Stimulated activated CD8-positive, alpha-beta memory T cell treated with anti-CD3 and anti-CD28 coated beads, Interleukin-4, amount 100 ng/mL, for 24 hours (primary cell): ENCODE measurements around the gene RHEBL1.

ENCODE experiments used
- DNase-seq: peaks from one replicate; pipeline ENCODE4 v3.0.0-alpha.2; 2020; ENCODE audit warnings: low read depth

The RHEBL1 gene

DNA sequence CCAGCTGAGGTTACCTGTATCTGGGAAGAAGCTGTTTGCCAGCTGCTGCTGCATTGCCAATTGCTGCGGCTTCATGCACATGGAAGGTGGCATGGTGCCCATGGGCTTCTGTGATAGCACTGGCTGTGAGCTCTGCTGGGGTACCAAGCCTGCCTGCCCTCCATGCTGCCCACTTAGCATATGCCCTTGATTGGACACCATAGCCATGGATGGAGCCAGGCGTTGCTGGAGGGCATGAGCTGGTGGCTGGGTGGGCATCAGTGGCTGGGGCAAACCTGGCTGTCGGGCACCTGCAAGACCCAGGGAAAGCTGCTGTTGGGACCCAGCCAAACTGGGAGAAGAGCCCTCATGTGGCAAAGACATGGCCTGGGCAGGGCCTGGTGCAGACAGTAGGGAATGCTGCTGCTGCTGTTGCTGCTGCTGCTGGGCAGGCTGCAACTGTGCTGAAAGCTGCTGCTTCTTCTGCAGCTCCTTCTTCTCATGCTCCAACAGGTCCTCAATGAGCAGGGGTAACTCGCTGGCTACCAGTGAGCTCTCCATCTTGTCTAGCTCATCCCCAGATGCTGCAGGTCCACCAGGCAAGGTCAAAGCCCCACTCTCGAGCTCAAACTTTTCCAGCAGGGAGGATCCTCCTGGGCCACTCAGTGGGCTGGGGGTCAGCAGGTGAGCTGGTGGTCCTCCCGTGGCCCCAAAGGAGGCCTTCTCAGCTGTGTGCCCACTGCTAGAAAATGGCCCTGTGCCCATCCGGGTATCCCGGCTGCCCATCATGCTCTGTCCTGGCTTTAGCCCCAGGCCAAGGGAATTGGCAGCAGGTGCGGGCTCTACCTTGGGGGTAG is 32.5 kb downstream of the RHEBL1 start:
- DNase-seq: no peak

DNA sequence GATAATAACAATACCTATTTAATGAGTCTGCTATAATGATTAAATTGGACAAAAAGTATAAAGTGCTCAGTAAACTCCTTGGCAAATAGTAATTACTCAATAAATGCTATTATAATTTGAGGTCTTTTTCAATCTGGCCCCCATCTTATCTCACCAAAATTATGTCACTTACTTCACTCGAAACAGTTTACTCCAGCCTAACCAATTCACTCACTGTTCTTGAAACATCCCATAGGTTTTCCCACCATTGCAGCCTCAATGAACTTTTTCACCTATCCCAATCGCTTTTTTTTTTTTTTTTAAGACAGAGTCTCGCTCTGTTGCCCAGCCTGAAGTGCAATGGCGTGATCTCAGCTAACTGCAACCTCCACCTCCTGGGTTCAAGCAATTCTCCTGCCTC is 33.8 kb downstream of the RHEBL1 start:
- no peak for DNase-seq

- no peak for DNase-seq
Observed at GRCh38 chr12:49034286-49034622, 35.5 kb downstream of the RHEBL1 start.

DNA sequence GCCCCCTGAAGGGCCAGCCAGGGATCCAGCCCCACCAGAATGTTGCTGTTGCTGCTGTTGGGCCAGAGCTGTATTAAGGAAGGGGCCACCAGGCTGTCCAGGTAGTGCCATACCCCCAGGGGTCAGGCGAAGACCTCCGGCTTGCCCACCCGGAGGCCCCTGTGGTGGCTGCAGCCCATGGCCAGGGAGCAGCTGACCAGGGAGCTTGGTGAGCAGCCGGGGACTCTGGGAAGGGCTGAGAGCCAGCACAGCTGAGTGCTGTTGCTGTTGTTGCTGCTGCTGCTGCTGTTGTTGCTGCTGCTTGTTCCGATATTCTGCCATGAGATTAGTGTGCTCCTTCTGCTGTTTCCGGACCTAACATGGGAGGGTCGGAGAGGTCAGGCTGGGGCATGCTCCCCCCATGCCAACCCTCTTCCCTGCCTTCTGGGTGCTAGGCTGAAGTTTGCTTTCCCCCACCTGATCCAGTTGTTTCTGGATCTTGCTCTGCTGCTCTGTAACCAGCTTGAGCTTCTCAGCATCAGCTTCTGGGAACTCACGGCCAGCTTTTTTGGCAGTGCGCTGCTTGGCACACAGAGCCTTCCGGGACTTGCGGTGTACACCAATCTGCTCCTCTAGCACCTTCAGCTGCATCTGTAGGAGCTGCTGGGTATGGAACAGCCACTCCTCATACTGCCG is 36.0 kb downstream of the RHEBL1 start:
- no peak for DNase-seq

GRCh38 chr12:49032679-49033447 is 36.9 kb downstream of the RHEBL1 start:
- no peak for DNase-seq

DNA sequence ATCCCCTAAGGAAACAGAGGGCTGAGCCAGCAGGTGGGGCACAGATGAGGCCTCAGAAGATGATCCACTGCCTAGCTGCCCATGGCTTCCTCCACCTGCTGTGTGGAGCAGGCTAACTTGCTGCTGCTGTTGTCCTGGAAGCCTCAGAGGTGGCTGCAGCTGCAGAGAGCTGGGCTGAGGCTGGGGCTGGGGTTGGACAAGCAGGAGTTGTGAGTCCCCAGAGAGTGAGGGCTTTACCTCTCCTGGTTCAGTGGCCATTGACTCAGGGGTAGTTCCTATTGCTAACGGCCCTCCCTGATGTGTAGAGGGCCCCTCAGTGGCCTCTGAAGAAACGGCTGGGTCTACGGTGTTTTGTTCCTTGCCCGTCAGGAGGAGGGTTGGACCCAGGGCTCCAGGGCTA is 37.5 kb downstream of the RHEBL1 start:
- DNase-seq: no peak

DNA sequence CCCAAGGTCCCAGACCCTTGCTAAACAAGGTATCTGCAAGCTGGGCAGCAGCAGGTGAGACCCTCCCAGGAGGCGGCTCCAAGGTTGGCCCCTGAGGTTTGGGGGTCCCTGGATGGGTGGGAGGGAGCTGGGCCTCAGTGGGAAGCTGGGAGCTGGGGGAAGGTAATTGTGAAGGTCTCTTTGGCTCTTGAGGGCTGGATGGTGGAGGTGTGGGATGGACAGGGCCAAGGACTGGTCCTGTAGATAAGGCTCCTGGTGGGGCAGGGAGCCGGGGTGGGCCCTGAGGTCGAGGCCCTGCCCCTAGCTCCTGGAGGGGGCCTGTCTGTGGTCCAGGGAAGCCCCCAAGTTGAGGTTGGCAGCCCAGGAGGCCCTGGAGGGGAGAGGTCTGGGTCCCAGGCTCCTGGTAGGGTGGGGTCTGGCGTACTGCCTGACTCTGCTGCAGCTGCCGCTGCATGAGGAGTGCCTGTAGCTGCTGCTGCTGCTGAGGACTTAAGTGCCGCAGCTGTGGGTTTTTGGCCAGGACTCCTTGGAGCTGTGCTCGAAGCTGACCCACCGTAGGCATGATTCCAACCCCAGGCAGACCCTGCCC is 38.1 kb downstream of the RHEBL1 start:
- no peak for DNase-seq

GRCh38 chr12:49030714-49031572 is 38.8 kb downstream of the RHEBL1 start:
- DNase-seq: no peak

- no peak for DNase-seq
Observed at GRCh38 chr12:49030119-49030518, 39.7 kb downstream of the RHEBL1 start.

DNA sequence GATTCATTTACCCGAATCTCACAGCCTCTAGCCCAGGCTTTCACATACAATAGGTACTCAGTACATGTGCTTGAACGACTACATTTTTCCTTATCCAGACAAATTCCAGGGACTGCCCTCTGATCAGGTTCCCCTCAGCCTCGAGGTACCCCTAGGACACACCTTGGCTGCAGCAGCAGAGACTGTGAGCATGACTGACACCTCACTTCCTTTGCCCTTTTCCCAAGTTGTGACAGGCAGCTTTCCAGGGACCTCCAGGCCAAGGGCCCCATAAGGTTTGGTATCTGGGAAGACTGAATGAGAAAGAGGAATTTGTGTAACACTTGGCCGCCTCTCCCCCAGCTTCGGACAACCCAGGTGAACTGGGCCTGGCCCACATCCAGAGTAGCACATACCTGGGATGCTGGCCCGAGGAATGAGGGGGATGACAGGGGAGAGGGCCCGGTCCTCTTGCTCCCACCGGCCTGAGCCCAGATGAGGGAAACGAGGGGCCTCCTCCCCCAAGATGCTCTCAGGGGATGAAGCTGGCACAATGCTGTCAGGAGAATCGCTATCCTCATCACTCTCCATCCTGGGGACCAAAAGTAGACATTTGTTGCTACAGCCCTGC is 41.0 kb downstream of the RHEBL1 start:
- DNase-seq: no peak

DNA sequence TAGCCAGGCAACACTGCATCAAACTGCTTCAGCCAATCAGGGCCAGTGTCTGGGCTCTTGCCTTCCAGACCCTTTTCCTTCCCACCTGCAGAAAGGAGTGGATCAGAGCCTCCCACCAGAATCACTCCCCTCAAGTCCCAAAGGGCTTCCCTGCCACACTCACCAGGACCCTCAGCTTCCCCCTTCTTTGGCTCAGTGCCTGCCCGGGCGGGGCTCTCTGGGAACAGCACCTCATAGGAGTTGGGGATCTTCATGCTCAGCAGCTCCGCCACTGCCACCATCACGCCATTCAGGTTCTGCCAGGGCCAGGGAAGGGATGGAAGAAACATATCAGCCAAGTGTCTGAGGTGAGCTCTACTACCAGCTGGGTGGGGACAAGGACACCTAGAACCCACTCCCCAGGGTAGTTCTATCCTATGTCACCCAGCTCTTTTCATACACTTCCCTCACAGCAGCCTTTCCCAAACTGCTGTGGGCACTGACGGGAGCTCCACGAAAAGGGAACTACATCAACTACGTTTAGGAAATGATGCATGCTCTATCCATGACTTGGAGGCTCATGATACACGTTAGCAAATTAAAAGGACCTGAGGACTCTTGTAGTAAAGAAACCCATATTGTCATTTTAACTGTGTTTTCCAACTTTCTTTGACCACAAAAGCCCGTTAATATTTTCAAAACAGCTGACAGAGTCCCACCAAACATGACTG is 41.8 kb downstream of the RHEBL1 start:
- no peak for DNase-seq

DNA sequence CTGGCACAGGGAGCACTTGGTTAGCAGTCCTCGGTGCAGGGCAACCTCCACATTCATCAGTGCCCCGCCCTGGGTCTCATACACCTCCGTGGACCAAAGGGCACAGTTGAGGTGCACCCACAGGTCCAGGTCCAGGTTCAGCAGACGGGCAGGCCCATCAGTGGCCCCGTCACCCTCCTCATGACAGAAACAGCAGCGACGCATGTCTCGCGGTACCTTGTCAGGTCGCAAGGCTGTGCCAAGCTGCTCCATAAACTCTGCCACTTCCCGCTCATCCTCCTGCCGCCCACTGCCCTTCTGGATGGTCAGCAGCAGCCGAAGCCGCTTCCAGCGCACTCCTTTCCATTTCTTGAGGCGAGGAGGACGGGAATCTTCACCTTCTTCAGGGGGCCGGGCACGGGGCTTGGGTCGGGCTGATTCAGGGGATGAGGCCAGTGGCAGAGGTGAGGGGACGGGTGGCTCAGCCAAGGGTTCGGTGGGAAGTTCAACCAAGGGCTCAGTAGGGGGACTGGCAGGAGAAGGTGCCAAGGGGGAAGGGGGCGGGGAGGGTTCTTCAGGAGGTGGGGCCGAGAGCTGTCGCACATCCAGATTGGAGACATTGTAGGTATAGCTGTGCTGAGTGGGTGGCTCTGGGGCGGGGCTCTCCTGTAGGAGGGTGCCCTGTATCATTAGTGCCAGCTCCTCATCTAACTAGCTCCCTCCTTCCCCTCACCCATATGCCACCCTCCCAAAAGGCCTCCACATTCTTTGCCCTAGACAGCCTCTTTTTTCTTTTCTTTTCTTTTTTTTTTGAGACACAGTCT is 42.9 kb downstream of the RHEBL1 start:
- no peak for DNase-seq

GRCh38 chr12:49026101-49026500 is 43.7 kb downstream of the RHEBL1 start:
- no peak for DNase-seq

- no peak for DNase-seq
Observed at GRCh38 chr12:49025463-49025862, 44.3 kb downstream of the RHEBL1 start.

GRCh38 chr12:49024543-49024942 is 45.2 kb downstream of the RHEBL1 start:
- DNase-seq: no peak

DNA sequence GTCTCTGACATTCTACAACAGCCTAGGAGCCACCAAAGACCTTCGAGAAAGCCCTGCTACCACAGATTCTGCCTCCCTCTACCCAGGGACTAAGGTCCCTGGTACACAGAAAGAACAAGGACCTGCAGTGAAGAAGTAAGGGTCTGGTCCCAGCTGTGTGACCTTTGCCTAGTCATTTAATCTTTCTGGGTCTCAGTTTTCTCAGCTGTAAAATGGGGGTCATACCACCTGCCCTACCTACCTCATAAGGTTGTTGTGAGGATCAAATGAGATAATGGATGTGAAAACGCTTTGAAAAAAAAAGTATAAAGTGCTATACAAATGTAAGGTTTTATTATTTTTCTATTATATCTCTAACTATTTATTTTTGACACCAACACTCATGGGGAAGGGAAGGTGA is 46.0 kb downstream of the RHEBL1 start:
- no peak for DNase-seq

DNA sequence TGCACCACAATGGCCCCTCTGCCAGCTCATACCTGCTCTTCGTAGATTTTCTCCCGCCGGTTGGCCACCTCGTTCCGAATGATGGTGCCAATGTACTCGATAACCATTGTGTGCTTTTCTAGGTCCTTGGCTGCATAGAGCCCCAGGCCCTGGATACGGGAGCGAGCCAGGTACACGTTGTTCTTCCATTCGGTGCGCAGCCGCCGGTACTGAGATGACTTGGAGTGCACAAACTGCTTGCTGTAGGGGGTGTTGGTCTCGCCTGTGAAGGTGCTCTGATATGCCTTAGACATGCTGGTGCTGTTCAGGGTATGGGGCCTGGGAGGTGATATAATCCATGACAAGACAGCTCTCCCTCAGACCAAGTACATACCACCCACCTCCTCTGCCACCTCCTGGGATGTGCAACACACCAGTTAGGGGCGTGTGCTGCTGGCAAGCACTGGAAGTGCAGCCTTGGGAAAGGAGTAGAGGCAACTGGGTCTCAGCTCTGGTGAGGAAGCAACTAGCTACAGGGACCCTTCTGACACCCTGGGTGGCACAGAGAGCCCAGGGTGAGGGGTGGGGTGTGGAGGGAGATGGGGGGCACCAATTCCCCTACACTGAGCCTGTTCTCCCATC is 47.1 kb downstream of the RHEBL1 start:
- DNase-seq: no peak

DNA sequence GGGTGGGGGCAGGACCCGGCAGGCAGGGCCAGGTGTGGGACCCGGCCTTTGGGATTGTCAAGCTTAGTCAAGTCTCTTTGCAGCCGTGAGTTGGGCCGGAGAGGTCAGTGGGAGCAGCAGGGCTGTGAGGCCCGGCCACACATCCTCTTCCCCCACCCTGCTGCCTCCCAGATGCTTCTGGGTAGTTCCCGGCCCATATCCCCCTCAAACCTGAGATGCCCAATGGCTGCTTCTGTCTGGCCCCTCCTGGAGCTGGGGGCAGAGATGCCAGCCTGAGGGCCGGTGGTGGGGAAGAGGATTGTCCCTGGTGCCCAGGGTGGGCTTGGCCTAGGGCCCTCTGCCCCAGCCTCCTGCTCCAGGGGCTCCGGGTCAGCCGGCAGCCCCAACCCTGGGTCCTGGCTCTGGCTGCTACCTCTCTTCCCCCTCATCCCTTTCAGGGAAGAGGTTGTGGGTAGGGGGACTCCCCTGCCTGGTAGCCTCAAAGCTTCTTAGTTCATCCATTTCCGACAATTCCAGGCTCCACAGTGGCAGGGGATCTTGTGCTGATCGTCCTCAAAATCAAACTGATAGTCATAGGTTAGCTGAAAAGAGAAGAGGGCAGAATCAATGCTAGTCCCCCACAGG is 48.4 kb downstream of the RHEBL1 start:
- DNase-seq: no peak

DNA sequence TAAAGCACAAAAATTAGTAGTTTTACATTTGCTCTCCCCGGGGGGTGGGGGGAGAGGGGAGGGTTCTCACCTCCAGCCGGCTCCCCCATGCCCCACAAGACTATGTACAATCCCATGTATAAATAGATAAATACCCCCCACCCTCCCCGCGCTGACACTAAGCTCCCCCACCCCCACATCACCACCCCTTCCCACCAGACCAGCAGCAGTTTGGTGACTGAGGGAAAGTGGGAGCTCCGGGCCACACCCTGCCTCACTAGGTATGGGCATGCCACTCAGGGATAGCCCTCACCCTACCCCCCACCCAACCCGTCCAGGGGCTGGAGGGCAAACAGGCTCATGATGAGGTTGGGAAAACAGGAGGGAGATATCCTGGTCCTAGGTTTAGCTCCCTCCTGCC is 49.3 kb downstream of the RHEBL1 start:
- no peak for DNase-seq
